IPS-18c (cell line): ENCODE data around the gene EPS8L3.
"Not testable (repeated sequence)": the region's sequence is repeated elsewhere in the genome, so short reads cannot be mapped to it uniquely, and the experiment has no call there.

Experiments
- H3K4me3 ChIP-seq: 2 replicates; pipeline ENCODE4 v1.7.0; 2013; ENCODE audit warnings: low read depth, mild to moderate bottlenecking, low read length, moderate library complexity; ENCODE audit not compliant: insufficient read depth
- H3K9me3 ChIP-seq: one replicate; pipeline ENCODE4 v1.6.1; 2013; ENCODE audit warnings: mild to moderate bottlenecking, low read length, moderate library complexity; ENCODE audit not compliant: control insufficient read depth, insufficient read depth

EPS8L3 gene

GRCh38 chr1:109711593-109712320 lies 52.0 kb downstream of the EPS8L3 start, which contains the start of gene GSTM5:
Gene GSTM5 (plus strand): TSS chr1:109712251. CDS start chr1:109712313, 62 bp downstream.
- not testable (repeated sequence) for H3K4me3 ChIP-seq, H3K9me3 ChIP-seq

- H3K4me3 ChIP-seq, H3K9me3 ChIP-seq: not testable (repeated sequence)
Measured at GRCh38 chr1:109709822-109710221, 53.9 kb downstream of the EPS8L3 start.

- H3K9me3 ChIP-seq, H3K4me3 ChIP-seq: not testable (repeated sequence)
Measured at GRCh38 chr1:109708949-109709348, 54.8 kb downstream of the EPS8L3 start.

GRCh38 chr1:109705411-109705810 lies 58.3 kb downstream of the EPS8L3 start:
- Histone ChIP-seq H3K9me3 (peaks cover 5% of the 10 kb centered on the region), H3K4me3 (no peak overlapping the region)

DNA sequence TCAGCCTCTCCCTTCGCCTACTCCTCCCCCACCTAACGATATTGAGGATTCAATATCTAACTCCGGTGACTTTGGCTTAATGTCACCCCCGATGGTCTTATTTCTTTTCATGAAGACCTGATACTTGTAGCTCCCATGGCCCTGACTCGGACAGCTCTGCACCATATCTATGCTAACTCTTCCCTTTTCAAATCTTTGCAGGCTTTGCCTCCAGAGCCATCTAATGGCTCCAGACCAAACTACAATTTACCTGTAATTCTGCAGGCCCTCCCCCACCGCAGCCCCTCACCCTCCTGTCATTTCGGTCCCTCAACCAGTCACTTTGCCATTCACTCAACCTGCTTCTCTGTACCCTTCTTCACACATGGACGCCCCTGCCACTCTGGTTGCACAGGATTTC lies 59.5 kb downstream of the EPS8L3 start:
- H3K9me3 ChIP-seq = peaks cover 3% of the 10 kb centered on the region
- H3K4me3 ChIP-seq = no peak overlapping the region

GRCh38 chr1:109702940-109703339 lies 60.8 kb downstream of the EPS8L3 start:
- not testable (repeated sequence) for H3K9me3 ChIP-seq, H3K4me3 ChIP-seq
